Esophagus squamous epithelium (tissue), 5 donors: Measurements from ENCODE around the gene IQGAP2. TPM values are rescaled to one million over a fixed set of nuclear protein-coding genes. Genes with fewer than 3 reads are reported as not detected.

Experiments used
- DNase-seq: peaks from one replicate; lab custom pipeline; 2025; lab: John Stamatoyannopoulos, UW
- H3K27ac ChIP-seq, 4 donors: fragments of 200-600 bp; sonication (generic); one replicate each; pipeline ENCODE4 v1.5.1; 2016 to 2019; ENCODE audit warnings: mild to moderate bottlenecking in 1 of 4
- H3K27me3 ChIP-seq, 4 donors: fragments of 200-600 bp; sonication (generic); 1 replicate in 3 of 4; 2 replicates in 1 of 4; pipeline versions ENCODE4 v1.5.1 to v1.6.0; 2017 to 2021; ENCODE audit warnings: antibody characterized with exemption in 1 of 4
- H3K36me3 ChIP-seq, 3 donors: fragments of 200-600 bp; sonication (generic); one replicate each; pipeline ENCODE4 v1.5.1; 2016 to 2019
- H3K4me1 ChIP-seq, 3 donors: fragments of 200-600 bp; sonication (generic); one replicate each; pipeline ENCODE4 v1.5.1; 2017 to 2019
- H3K4me3 ChIP-seq, 4 donors: fragments of 200-600 bp; sonication (generic); 1 replicate in 3 of 4; 2 replicates in 1 of 4; pipeline ENCODE4 v1.5.1; 2016 to 2019; ENCODE audit warnings: mild to moderate bottlenecking in 2 of 4, moderate library complexity in 1 of 4
- H3K9me3 ChIP-seq, 3 donors: fragments of 200-600 bp; sonication (generic); one replicate each; pipeline ENCODE4 v1.5.1; 2016 to 2019
- POLR2A ChIP-seq, 4 donors: fragments of 450-650 bp; IDR thresholded peaks; one replicate each; pipeline ENCODE4 v1.6.1; 2017; ENCODE audit warnings: antibody characterized with exemption in 4 of 4, mild to moderate bottlenecking in 4 of 4, moderate library complexity in 3 of 4
- WGBS, 2 donors: methylation state at CpG; one replicate each; pipeline ENCODE4 v1.1.5; 2018; 5-methylcytosine and 5-hydroxymethylcytosine counted together
- intact Hi-C: fragments of 100-400 bp; cut with DNase I; formaldehyde crosslinking; loops from one replicate; pipeline ENCODE4 v1.15.0; 2022
- total RNA-seq, 4 donors: library from RNA; depleted of rRNA; stranded (reverse); fragments of >200 nt; gene quantifications; one replicate each; pipeline ENCODE4 v1.1.0, GENCODE V29; 2016
- TF ChIP-seq, protein P1 (sequence below), 6 experiments: fragments of 450-650 bp in 4 of 6; fragments of 200-600 bp in 2 of 6; sonication (generic) in 2 of 6; IDR thresholded peaks; one replicate each; pipeline ENCODE4 v1.5.1; 2016 to 2019; ENCODE audit warnings: antibody characterized with exemption in 6 of 6, mild to moderate bottlenecking in 4 of 6, moderate library complexity in 4 of 6
- donor health status: DM: yes; HTN: yes; CAD: no.

Gene IQGAP2
- total RNA-seq, 4 donors from 2014 or later, result 3.0 to 16.6 (median 5.9) TPM

DNA sequence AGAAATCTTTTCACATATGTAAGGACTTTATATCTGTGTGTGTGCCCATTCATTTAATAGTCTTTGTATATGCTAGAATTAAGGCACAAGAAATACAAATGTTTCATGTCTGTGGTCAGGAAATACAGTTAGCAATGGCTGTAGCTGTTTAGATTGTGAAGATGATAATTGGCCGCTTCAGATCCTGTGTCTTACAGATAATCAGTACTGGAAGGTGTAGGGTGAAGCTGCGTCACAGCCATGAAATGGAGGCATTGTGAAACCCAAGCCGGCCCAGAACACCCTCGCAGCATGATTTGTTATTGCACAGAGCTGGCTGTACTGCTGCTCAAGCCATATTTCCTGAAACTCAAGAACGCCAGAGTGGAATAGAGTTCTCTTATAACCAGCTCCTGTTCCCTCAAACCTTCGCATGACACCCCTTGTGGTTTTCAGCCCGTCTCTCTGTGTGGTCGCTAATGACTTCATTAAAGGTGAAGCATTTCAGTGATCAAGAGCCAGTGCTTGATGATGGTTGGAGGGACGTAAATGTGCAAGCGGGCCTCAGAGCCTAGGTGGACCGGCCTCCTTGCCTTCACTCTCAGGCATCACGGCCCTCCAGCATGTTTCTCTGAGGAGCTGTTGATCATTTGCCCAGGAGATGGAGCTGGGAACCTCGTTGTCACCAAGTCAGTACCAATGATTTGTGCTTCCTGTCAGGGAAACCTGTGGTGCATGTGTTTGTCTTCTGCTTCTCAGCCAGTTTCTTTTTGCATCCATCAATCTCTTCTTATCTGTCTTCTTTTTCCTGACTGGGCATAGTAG is 140.0 kb downstream of the IQGAP2 start:
- Histone ChIP-seq H3K4me3 (peak overlapping the region in 1 of 4 donors; percentile 26), H3K27ac (peak overlapping the region; percentile 13 to 75 (median 55)), H3K27me3 (no peaks in the 10 kb centered on the region), H3K36me3 (no peaks in the 10 kb centered on the region), H3K4me1 (peaks cover 0 to 39% (median 7%) of the 10 kb centered on the region in 3 donors), H3K9me3 (no peaks in the 10 kb centered on the region)
- DNase-seq, result no peak
- intact Hi-C loops, result loop anchor here (10.0 kb wide), 1 partner anchor 138 kb away; the partner anchor contains the start of gene IQGAP2
- TF ChIP-seq POLR2A (IDR thresholded peaks at IDR 0.05), result peak in 1 of 4 donors; percentile 7
- TF ChIP-seq, protein P1, sequence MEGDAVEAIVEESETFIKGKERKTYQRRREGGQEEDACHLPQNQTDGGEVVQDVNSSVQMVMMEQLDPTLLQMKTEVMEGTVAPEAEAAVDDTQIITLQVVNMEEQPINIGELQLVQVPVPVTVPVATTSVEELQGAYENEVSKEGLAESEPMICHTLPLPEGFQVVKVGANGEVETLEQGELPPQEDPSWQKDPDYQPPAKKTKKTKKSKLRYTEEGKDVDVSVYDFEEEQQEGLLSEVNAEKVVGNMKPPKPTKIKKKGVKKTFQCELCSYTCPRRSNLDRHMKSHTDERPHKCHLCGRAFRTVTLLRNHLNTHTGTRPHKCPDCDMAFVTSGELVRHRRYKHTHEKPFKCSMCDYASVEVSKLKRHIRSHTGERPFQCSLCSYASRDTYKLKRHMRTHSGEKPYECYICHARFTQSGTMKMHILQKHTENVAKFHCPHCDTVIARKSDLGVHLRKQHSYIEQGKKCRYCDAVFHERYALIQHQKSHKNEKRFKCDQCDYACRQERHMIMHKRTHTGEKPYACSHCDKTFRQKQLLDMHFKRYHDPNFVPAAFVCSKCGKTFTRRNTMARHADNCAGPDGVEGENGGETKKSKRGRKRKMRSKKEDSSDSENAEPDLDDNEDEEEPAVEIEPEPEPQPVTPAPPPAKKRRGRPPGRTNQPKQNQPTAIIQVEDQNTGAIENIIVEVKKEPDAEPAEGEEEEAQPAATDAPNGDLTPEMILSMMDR (IDR thresholded peaks at IDR 0.05), result no peak
- WGBS, 2 donors, result 58 to 75% methylated on average over 13 of the region's 13 CpGs

DNA sequence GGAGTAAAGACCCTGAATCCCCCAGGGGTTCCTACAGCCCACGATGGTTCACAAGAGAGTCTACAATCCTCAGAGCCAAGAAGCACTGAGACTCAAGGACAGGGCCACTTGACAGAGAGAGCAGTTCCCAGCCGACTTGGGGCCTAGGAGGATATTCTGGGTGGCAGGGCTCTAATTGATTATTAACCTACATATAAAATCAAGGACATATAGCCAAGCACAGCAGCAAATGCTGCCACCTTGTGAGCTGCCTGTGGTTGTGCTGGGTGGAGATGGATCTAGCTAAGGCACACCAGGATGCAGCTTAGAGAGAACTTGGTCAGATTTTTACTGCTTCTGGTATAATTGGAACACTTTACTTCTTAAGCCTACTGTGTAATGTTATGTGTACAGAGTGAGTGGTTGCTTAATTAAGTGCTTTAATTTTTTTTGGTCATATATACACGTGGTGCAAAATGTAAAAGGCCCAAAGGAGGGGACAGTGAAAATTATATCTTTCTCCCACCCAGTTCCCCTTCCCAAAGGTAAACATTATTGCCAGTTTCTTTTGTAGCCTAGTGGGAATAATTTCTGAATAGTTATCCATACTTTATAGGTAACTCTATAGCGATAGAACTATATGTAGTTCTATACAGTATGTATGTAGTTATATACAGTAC is 141.3 kb downstream of the IQGAP2 start:
- no peak for DNase-seq
- no peaks in the 10 kb centered on the region for H3K36me3 ChIP-seq
- no peaks in the 10 kb centered on the region for H3K27me3 ChIP-seq
- no peaks in the 10 kb centered on the region for H3K9me3 ChIP-seq
- H3K4me1 ChIP-seq, result peaks cover 0 to 48% (median 12%) of the 10 kb centered on the region in 3 donors
- 48 to 57% methylated on average over 4 of the region's 4 CpGs for WGBS, 2 donors
- no peak overlapping the region for H3K4me3 ChIP-seq
- TF ChIP-seq, protein P1 (IDR thresholded peaks at IDR 0.05), result peak in 5 of 6 experiments; percentile 12 to 64 (median 56)
- no peak for TF ChIP-seq POLR2A (IDR thresholded peaks at IDR 0.05)
- intact Hi-C loops, result loop anchor here (10.0 kb wide), 1 partner anchor 140 kb away; the partner anchor contains the start of gene IQGAP2
- H3K27ac ChIP-seq, result peak overlapping the region; percentile 23 to 57 (median 52)

DNA sequence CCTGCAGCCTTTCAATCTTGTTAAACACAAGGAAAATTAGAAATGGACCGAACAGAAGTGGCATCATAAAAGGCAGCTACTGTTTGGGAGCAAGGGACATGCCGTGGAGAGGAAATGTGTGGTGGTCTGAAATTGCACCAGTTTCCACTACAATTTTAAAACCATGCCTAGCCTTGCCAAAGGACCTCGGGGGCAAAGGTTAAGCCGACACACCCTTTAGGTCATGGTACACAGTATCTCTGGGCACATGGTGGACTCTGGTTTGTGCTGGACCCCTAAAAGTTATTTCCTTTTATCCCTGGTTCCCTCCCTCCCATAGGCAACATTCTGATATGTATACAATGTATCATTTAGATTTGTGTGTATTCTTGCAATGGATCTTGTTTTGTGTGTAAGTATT is 142.1 kb downstream of the IQGAP2 start:
- Histone ChIP-seq H3K4me3 (no peak overlapping the region), H3K27me3 (no peaks in the 10 kb centered on the region), H3K9me3 (no peaks in the 10 kb centered on the region), H3K4me1 (peaks cover 0 to 48% (median 12%) of the 10 kb centered on the region in 3 donors), H3K36me3 (no peaks in the 10 kb centered on the region), H3K27ac (no peak overlapping the region)
- intact Hi-C loops, result loop anchor here (10.0 kb wide), 1 partner anchor 140 kb away; the partner anchor contains the start of gene IQGAP2
- 68 to 82% methylated on average over 4 of the region's 4 CpGs for WGBS, 2 donors
- TF ChIP-seq, protein P1 (IDR thresholded peaks at IDR 0.05), result no peak
- no peak for TF ChIP-seq POLR2A (IDR thresholded peaks at IDR 0.05)
- DNase-seq, result no peak

DNA sequence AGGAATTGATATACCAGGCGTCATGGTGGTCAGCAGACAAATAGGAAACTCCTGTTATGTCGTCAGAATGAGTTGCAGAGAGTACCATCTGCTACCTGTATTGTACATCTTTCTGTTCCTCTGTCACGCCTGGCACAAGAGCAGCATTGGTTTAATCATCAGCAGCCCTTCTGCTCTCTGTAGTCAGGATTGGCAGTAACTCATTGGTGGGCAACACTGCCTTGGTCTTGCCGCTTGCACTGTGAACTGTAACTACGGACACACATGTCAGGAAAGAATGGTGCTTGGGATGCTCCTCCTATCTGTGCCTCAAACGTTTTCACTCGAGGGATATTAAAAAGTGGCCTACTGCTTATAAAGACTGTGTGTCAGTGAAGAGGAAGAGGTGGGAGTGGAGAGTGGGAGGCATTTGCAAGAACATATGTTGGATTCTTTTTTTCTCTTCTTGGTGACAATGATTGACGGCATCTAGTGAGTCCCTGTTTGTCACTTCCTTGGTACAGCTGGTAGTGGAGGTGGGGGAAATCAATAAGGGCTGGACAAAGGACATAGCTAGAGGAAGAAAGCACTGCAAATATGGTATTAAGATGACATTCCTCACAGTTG is 143.5 kb downstream of the IQGAP2 start:
- H3K27ac ChIP-seq, result peak overlapping the region in 3 of 4 donors; percentile 42 to 83 (median 64)
- intact Hi-C loops, result loop anchor here (10.0 kb wide), 1 partner anchor 142 kb away; the partner anchor contains the start of gene IQGAP2
- H3K36me3 ChIP-seq, result no peaks in the 10 kb centered on the region
- no peak for TF ChIP-seq POLR2A (IDR thresholded peaks at IDR 0.05)
- TF ChIP-seq, protein P1 (IDR thresholded peaks at IDR 0.05), result no peak
- WGBS, 2 donors, result 51 to 73% methylated on average over 6 to 8 of the region's 8 CpGs
- no peak for DNase-seq
- no peaks in the 10 kb centered on the region for H3K9me3 ChIP-seq
- peak overlapping the region in 1 of 4 donors; percentile 19 for H3K4me3 ChIP-seq
- H3K27me3 ChIP-seq, result no peaks in the 10 kb centered on the region
- peaks cover 0 to 48% (median 12%) of the 10 kb centered on the region in 3 donors for H3K4me1 ChIP-seq
